OCI-LY1 (cell line): Measurements from ENCODE around the gene FMN2.

Source experiments
- H2AFZ ChIP-seq: fragments of 200-600 bp; sonication (generic), shearing (Covaris generic); 2 replicates; pipeline ENCODE4 v1.6.0; 2014; ENCODE audit warnings: antibody characterized with exemption, mild to moderate bottlenecking, low read length
- H3F3A ChIP-seq: fragments of 200-600 bp; sonication (generic), shearing (Covaris generic); 2 replicates; pipeline ENCODE4 v1.6.0; 2014; ENCODE audit warnings: mild to moderate bottlenecking, antibody characterized with exemption, low read length, moderate library complexity; ENCODE audit not compliant: insufficient read depth
- H3K27ac ChIP-seq: fragments of 200-600 bp; sonication (generic); 2 replicates; pipeline ENCODE4 v1.5.1; 2014; ENCODE audit warnings: low read length, mixed run types, mild to moderate bottlenecking, low read depth; ENCODE audit not compliant: poor library complexity, severe bottlenecking
- H3K27me3 ChIP-seq: fragments of 200-600 bp; sonication (generic); 2 replicates; pipeline ENCODE4 v1.6.0; 2014; ENCODE audit warnings: antibody characterized with exemption, mild to moderate bottlenecking, low read length, moderate library complexity; ENCODE audit not compliant: insufficient read depth
- H3K36me3 ChIP-seq: fragments of 200-600 bp; sonication (generic); 2 replicates; pipeline ENCODE4 v1.6.1; 2014; ENCODE audit warnings: mild to moderate bottlenecking, antibody characterized with exemption, low read length, moderate library complexity, mixed read lengths; ENCODE audit not compliant: insufficient read depth
- H3K4me1 ChIP-seq: fragments of 200-600 bp; sonication (generic); 2 replicates; pipeline ENCODE4 v1.5.1; 2014; ENCODE audit warnings: mild to moderate bottlenecking, low read length, moderate library complexity; ENCODE audit not compliant: insufficient read depth, severe bottlenecking
- H3K4me2 ChIP-seq: fragments of 200-600 bp; sonication (generic), shearing (Covaris generic); 2 replicates; pipeline ENCODE4 v1.6.1; 2014; ENCODE audit warnings: low read length
- H3K4me3 ChIP-seq: fragments of 200-600 bp; sonication (generic); 2 replicates; pipeline ENCODE4 v1.5.1; 2014; ENCODE audit warnings: low read length, low read depth, mild to moderate bottlenecking, mixed read lengths; ENCODE audit not compliant: poor library complexity, severe bottlenecking
- H3K79me2 ChIP-seq: fragments of 200-600 bp; shearing (Covaris generic); 2 replicates; pipeline ENCODE4 v1.6.1; 2016; ENCODE audit warnings: mixed run types, low read length, mixed read lengths; ENCODE audit not compliant: insufficient read depth
- H3K9ac ChIP-seq: fragments of 200-600 bp; sonication (generic), shearing (Covaris generic); 2 replicates; pipeline ENCODE4 v1.6.1; 2014; ENCODE audit warnings: mild to moderate bottlenecking, low read length, mixed read lengths
- H3K9me2 ChIP-seq: fragments of 200-600 bp; sonication (generic), shearing (Covaris generic); 2 replicates; pipeline ENCODE4 v1.6.1; 2014; ENCODE audit warnings: low read depth, mild to moderate bottlenecking, low read length, mixed read lengths
- H3K9me3 ChIP-seq: fragments of 200-600 bp; shearing (Covaris generic); 2 replicates; pipeline ENCODE4 v1.6.1; 2014; ENCODE audit warnings: low read length, mixed read lengths
- H4K20me1 ChIP-seq: fragments of 200-600 bp; sonication (generic), shearing (Covaris generic); 2 replicates; pipeline ENCODE4 v1.6.0; 2016; ENCODE audit warnings: mild to moderate bottlenecking, low read length; ENCODE audit not compliant: insufficient read depth
- EZH2 ChIP-seq: fragments of 200-600 bp; sonication (generic), shearing (Covaris generic); IDR thresholded peaks from 2 replicates; pipeline ENCODE4 v1.8.0; 2017; ENCODE audit warnings: borderline replicate concordance, mixed run types, mild to moderate bottlenecking, antibody characterized with exemption, low read length, moderate library complexity, mixed read lengths
- TF ChIP-seq, protein P1 (sequence below): fragments of 200-600 bp; sonication (generic), shearing (Covaris generic); IDR thresholded peaks from 2 replicates; pipeline ENCODE4 v1.5.1; 2017; ENCODE audit warnings: mild to moderate bottlenecking, antibody characterized with exemption, low read length, moderate library complexity, mixed read lengths

FMN2 gene

GRCh38 chr1:240217403-240217802 is 125.7 kb downstream of the FMN2 start:
- TF ChIP-seq, protein P1, sequence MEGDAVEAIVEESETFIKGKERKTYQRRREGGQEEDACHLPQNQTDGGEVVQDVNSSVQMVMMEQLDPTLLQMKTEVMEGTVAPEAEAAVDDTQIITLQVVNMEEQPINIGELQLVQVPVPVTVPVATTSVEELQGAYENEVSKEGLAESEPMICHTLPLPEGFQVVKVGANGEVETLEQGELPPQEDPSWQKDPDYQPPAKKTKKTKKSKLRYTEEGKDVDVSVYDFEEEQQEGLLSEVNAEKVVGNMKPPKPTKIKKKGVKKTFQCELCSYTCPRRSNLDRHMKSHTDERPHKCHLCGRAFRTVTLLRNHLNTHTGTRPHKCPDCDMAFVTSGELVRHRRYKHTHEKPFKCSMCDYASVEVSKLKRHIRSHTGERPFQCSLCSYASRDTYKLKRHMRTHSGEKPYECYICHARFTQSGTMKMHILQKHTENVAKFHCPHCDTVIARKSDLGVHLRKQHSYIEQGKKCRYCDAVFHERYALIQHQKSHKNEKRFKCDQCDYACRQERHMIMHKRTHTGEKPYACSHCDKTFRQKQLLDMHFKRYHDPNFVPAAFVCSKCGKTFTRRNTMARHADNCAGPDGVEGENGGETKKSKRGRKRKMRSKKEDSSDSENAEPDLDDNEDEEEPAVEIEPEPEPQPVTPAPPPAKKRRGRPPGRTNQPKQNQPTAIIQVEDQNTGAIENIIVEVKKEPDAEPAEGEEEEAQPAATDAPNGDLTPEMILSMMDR, result no peak
- TF ChIP-seq EZH2, result no peak
- H3K9me3 ChIP-seq, result no peaks in the 10 kb centered on the region
- H3K4me1 ChIP-seq, result no peaks in the 10 kb centered on the region
- no peak overlapping the region for H2AFZ ChIP-seq
- H3K27me3 ChIP-seq, result no peaks in the 10 kb centered on the region
- H3K9ac ChIP-seq, result no peak overlapping the region
- no peak overlapping the region for H3K27ac ChIP-seq
- no peak overlapping the region for H3K4me3 ChIP-seq
- H3K9me2 ChIP-seq, result no peaks in the 10 kb centered on the region
- H3K36me3 ChIP-seq, result no peaks in the 10 kb centered on the region
- no peak overlapping the region for H3K4me2 ChIP-seq
- H3K79me2 ChIP-seq, result no peaks in the 10 kb centered on the region
- no peaks in the 10 kb centered on the region for H4K20me1 ChIP-seq
- no peaks in the 10 kb centered on the region for H3F3A ChIP-seq

GRCh38 chr1:240219104-240219503 is 127.4 kb downstream of the FMN2 start:
- H3F3A ChIP-seq, result no peaks in the 10 kb centered on the region
- H3K27me3 ChIP-seq, result no peaks in the 10 kb centered on the region
- H3K27ac ChIP-seq, result no peak overlapping the region
- TF ChIP-seq EZH2, result no peak
- TF ChIP-seq, protein P1, result no peak
- no peaks in the 10 kb centered on the region for H3K36me3 ChIP-seq
- H3K9ac ChIP-seq, result no peak overlapping the region
- no peaks in the 10 kb centered on the region for H3K9me2 ChIP-seq
- no peaks in the 10 kb centered on the region for H3K9me3 ChIP-seq
- no peak overlapping the region for H2AFZ ChIP-seq
- no peak overlapping the region for H3K4me2 ChIP-seq
- H3K4me3 ChIP-seq, result no peak overlapping the region
- H3K4me1 ChIP-seq, result no peaks in the 10 kb centered on the region
- no peaks in the 10 kb centered on the region for H3K79me2 ChIP-seq
- no peaks in the 10 kb centered on the region for H4K20me1 ChIP-seq

DNA sequence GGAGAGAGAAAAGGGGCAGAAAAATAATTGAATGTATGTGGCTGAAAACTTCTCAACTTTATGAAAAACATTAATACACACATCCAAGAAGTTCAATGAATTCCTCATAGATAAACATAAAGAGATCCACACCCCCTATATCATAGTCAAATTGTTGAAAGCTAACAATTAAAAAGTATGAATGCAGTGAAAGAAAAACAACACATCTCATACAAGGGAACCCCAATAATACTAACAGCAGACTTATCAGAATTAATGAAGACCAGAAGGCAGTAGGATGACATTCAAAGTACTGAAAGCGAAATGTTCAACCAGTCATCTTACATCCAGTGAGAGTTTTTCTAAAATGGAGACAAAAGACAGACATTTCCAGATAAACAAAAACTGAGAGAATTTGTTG is 134.4 kb downstream of the FMN2 start:
- no peaks in the 10 kb centered on the region for H3K36me3 ChIP-seq
- H3K9me2 ChIP-seq, result no peaks in the 10 kb centered on the region
- H3K4me1 ChIP-seq, result no peaks in the 10 kb centered on the region
- no peak overlapping the region for H3K4me2 ChIP-seq
- H2AFZ ChIP-seq, result no peak overlapping the region
- no peaks in the 10 kb centered on the region for H3K27me3 ChIP-seq
- no peaks in the 10 kb centered on the region for H4K20me1 ChIP-seq
- no peaks in the 10 kb centered on the region for H3F3A ChIP-seq
- no peak overlapping the region for H3K27ac ChIP-seq
- no peak overlapping the region for H3K9ac ChIP-seq
- TF ChIP-seq EZH2, result no peak
- TF ChIP-seq, protein P1, result no peak
- H3K4me3 ChIP-seq, result no peak overlapping the region
- H3K9me3 ChIP-seq, result no peaks in the 10 kb centered on the region
- H3K79me2 ChIP-seq, result no peaks in the 10 kb centered on the region
